GM18868 (cell line): ENCODE results near the gene KCNQ1.

ENCODE experiments used
- ATAC-seq: cut with Tn5 transposase; IDR thresholded peaks from one replicate; pipeline ENCODE4 v1.9.1; 2021; ENCODE audit warnings: mild to moderate bottlenecking, moderate library complexity; ENCODE audit not compliant: unreplicated experiment

The KCNQ1 gene

DNA sequence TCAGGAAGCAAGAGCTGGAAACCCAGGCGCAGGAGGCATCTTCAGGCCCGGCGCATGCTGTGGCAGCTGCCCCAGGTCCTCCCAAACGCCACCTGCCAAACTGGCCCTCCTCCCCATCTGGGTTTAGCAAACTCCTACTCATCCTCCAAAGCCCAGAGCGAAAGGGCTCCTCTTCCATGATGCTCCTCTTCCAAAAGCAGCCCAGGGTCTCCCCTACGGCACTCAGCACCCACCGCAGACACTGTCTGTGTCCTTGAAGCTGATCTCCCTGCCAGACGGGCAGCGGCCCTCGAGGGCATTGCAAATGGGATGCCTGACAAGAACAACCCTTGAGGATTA is 414.9 kb downstream of the KCNQ1 start:
- ATAC-seq: no peak

GRCh38 chr11:2860636-2861035 is 415.8 kb downstream of the KCNQ1 start:
- ATAC-seq: no peak

GRCh38 chr11:2862395-2863275 is 417.8 kb downstream of the KCNQ1 start:
- ATAC-seq: no peak

DNA sequence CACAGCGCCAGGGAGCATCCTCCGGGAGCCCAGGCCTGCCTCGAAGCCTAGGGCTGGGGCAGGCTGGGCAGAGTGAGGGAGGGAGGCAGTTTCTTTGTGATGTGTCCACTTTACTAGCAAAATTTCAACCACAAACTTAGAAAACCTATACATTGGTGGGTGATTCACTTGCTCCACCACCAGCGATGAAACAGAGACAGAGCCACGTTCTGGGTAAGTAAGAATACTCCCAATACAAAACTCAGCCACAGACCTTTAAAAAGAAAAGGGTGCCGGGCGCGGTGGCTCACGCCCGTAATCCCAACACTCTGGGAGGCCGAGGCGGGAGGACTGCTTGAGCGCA is 418.4 kb downstream of the KCNQ1 start:
- no peak for ATAC-seq

DNA sequence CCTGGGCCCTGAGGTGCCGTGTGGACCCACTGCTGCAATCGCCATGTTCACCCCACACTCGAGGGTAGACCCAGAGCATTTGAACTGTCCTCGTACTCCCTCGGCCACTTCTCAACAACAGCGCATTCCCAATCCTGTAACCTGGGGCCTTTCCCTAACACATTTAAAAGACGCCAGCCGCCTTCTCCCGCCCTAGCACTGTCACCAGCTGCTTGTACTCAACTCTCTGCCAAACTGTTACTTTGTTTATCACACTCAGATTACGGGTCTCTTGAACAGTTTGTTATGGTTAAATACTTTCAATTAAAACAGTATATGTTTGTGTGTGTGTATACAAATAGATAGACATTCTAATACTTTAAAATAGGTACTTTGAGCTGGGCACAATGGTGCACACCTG is 420.1 kb downstream of the KCNQ1 start:
- ATAC-seq: no peak

- no peak for ATAC-seq
Measured at GRCh38 chr11:2865922-2866577, 421.2 kb downstream of the KCNQ1 start.

DNA sequence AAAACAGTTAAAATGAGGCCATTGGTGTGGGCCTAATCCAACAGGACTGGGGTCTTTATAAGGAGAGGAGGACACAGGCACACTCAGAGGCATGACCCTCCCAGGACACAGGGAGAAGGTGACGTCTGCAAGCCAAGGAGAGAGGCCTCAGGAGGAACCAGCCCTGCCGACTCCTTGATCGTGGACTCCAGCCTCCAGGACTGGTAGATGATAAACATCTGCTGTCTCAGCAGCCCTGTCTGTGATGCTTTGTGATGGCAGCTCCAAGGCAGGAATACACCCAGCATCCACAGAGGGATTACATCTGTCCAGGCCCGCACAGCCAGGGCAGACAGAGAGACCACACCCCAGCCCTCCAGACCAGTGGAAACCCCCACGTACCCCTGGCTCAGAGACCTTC is 422.3 kb downstream of the KCNQ1 start:
- ATAC-seq: no peak

- no peak for ATAC-seq
Measured at GRCh38 chr11:2867722-2868505, 423.1 kb downstream of the KCNQ1 start.

GRCh38 chr11:2868506-2869133 is 423.8 kb downstream of the KCNQ1 start:
- ATAC-seq: no peak

GRCh38 chr11:2869134-2869526 is 424.3 kb downstream of the KCNQ1 start:
- ATAC-seq: no peak

DNA sequence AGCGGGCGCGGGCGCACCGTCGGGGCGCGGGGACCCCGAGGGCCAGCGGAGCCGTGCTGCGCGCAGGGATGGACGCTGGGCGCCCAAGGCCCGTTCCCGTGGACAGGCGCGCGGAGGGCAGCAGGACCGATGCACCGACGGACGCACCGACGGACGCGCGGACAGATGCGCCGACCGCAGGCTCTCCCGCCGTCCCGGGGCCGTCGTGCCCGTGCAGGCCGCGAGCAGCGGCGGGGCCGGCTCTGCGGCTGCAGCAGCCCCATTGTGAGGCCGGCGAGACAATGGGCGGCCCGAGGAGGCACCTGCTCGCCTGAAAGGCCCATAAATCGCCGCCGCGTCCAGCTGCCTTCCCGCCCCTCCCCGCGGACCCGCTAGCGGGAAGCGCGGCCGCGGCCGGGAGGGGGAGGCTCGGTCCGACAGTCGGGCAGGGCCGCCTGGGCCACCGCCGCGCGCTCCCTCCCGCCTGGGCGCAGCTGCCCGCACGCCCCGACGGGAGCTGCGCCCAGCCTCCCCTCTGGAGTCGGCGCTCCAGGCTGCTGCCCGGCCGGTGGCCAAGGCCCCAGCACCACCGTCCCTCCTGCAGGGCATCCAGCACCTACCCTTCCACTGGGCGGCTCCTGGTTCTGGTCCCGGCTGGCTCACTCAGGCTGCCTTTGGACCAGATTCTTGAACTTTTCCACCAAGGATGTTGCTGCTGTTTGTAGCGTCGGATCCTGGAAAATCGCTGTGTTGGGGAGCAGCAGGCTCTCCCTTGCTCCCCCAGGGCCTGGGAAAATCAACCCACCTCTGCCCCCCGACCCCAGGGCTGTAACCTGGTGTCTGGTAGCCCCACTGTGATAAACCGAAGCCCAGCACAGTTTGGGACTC is 425.0 kb downstream of the KCNQ1 start:
- ATAC-seq: no peak

GRCh38 chr11:2870460-2870859 is 425.7 kb downstream of the KCNQ1 start:
- ATAC-seq: no peak

DNA sequence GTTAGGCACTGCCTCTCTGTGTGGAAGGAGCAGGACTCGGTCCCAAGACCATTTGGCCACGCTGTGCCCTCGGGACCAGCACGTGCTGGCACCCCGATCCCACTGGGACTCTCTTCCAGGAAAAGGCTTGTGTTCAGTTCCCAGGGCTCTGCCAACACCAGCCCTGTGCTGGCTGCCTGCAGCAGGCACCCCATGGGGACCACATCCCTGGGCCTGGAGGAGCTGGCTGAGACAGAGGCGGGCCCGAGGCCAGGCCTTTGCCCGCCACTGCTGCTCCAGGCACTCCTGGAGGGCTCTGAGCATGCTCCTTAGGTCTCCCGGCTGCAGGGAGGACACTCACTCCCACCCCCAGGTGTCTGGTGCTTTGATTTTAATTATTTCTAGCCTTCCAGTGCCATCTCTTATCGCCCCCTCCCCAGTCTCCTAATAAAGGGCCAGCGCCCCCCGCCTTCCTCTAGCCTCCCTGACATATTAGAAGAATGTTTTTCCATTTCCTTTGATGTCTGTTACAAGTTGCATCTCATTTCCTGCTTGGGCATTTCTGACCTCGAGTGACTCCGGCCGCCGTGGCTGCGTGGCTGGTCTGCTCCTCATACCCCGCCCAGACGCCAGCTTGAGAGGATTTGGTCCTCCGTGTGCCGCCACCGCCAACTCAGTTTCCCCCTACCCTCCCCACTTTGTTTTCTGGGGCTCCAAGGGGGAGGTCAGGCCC is 426.3 kb downstream of the KCNQ1 start:
- no peak for ATAC-seq

DNA sequence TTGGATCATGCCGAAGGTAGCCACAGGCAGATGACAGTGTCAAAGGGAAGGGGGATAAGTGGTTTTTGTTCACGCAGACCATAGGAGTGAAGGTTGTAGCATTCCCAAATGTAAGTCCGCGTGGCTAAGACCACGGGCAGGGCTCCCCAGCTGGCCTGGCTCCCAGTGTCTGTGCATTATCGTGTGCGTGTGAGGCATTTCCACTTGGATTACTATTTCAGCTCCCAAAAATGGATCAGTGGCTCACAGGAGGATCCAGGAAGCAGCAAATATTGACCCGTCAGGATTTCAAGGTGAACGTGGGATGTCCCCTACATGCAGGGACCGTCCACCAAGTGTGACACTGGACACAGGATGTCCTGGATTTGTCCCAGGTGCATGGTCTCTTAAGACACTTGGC is 430.2 kb downstream of the KCNQ1 start:
- ATAC-seq: no peak

- ATAC-seq: no peak
Measured at GRCh38 chr11:2877474-2877873, 432.7 kb downstream of the KCNQ1 start.

DNA sequence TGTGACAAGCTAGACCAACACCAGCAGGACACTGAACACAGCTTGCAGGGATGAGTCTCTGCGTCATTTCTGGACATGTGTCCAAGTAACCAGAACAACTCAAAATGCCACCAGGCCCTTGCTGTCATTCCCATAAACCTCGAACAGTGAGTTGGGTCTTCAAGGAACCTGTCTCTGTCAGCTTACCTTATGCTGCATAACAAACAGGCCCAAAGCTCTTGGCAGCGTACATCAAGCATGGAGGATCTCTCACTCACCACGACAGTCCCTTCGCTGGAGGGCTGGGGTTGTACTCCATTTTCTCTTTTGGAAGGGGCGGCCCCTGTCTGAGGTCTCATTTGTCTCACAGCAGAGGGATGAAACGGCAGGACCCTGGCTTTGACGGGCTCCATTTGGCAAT is 434.0 kb downstream of the KCNQ1 start:
- ATAC-seq: no peak

GRCh38 chr11:2880646-2881045 is 435.8 kb downstream of the KCNQ1 start:
- ATAC-seq: no peak

DNA sequence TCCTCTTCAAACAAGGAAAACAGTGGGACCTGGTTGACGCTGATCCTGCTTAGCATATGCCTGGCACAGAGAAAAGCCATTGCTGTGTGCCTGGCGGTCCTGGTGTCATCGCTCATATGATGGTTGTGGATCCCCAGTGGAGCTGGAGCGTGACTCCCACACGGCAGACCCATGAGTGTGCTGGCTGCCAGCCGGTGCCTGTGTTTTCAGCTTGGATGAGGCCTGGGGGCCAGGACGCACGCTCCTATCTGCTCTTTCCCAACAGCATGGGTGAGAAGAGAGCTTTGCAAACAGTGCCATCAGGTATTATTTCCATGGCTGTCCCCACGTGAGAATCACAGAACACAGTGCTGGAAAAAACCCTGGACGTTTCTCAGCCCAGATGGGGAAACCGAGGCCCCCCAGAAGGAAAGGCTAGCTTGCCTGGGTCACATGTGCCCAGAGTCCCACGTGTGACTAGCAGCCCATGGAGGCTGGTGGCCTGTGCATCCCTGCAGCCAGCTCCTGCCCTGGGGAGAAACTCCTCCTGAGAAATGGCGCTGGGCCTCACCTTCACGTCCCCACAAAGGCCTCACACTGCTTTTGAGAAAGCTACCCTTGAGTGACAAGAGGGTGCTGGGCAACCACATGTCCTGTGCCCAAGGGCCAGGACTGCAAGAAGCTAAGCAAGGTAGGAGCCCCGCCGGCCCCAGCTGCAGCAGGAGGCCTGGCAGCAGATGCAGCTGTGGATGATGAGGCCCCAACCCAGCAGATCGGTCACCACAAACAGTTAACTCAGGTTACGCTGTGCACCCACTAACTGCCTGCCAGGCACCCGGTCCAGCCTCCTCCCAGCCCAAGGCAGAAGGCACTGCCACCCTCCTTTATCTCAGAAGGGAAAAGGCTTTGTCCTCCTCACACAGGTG is 436.5 kb downstream of the KCNQ1 start:
- ATAC-seq: no peak

- ATAC-seq: no peak
Measured at GRCh38 chr11:2881981-2882375, 437.2 kb downstream of the KCNQ1 start.
